ENCODE data around the gene RHOF. TPM values are rescaled to one million over a fixed set of nuclear protein-coding genes. Genes with fewer than 3 reads are reported as not detected.

Gene RHOF
- total RNA-seq, 1 donor: 10.9 TPM

DNA sequence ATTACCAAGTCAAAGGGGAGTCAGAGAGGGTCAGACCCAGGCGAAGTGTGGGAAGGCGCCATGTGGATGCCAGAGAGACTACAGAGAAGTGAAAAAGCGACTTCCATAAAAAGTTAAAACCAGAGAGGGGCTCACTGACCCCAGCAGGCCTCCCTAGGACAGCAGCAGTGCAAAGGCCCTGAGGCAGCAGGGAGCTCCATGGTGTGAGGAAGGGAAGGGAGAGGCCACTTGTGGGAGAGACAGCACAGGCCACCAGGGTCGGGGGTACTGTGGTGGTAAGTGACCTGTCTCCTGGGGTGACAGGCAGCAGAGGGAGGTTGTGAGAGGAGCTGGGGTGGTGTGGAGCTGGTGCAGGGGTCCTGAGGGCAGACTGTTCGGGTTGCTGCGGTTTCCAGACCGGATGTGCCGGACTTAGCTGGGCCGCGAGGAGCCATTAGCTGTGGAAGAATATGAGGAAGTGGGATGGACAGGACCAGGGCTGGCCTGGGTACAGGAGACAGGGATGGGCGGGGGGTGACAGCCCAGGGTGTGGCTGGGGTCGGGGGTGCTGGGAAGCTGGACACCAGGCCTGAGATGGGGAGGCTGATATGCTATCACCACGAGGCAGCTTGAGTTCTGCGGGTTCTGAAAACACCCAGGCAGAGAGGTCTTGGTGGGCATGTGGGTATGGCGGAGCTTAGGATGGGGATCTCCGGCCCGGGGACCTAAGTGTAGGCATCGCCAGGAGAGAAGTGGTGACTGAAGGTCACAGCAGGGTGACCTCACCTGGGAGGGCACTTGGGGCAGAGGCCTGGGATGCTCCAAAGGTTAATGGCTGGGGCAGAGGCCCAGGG, 33.0 kb upstream of the RHOF start:
- TF ChIP-seq, protein P1, sequence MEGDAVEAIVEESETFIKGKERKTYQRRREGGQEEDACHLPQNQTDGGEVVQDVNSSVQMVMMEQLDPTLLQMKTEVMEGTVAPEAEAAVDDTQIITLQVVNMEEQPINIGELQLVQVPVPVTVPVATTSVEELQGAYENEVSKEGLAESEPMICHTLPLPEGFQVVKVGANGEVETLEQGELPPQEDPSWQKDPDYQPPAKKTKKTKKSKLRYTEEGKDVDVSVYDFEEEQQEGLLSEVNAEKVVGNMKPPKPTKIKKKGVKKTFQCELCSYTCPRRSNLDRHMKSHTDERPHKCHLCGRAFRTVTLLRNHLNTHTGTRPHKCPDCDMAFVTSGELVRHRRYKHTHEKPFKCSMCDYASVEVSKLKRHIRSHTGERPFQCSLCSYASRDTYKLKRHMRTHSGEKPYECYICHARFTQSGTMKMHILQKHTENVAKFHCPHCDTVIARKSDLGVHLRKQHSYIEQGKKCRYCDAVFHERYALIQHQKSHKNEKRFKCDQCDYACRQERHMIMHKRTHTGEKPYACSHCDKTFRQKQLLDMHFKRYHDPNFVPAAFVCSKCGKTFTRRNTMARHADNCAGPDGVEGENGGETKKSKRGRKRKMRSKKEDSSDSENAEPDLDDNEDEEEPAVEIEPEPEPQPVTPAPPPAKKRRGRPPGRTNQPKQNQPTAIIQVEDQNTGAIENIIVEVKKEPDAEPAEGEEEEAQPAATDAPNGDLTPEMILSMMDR (IDR thresholded peaks at IDR 0.05; ENCODE audit: insufficient read depth, low read length): no peak
- no peak overlapping the region for H3K4me3 ChIP-seq (ENCODE audit: low read depth, low read length)
- DNase-seq (ENCODE audit: low read depth): no peak

DNA sequence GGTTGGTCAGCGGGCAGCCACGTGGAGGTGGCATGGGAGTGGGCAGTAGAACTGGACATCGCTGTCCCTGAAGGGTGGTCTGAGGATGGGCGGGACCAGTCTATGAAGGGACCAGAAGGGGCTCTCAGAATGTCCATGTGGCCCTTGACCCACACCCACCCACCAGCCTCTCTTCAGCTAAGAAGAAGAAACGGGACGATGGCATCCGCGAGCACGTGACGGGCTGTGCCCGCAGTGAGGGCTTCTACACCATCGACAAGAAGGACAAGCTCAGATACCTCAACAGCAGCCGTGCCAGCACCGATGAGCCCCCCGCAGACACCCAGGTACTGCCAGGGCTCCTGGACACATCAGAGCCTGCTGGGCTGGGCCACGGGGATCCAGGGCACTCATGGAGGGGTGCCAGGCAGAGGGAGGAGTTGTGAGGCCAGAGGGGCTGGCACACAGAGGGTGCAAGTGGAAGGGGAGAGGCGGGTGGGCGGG, 31.6 kb upstream of the RHOF start:
- no peak overlapping the region for H3K4me3 ChIP-seq (ENCODE audit: low read depth, low read length)
- TF ChIP-seq, protein P1 (IDR thresholded peaks at IDR 0.05; ENCODE audit: insufficient read depth, low read length): no peak
- DNase-seq (ENCODE audit: low read depth): no peak

DNA sequence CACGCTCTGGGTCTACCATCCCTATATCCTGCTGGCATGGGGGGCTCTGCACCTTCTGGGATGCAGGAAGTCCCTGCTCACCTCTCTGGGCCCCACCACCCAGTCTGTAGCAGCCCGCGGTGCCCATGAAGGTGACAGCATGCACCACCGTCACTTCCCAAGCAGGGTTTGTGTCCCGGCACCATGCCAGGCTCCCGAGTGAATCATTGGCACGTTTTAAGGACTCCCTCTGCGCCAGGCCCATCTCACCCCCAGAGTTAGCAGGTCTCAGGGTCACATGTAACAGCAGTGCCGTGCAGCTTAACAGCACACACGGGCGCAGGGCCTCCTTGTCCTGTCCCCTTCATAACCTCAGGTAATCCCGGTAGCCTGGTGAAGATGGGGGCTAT, 30.2 kb upstream of the RHOF start:
- H3K4me3 ChIP-seq (ENCODE audit: low read depth, low read length): no peak overlapping the region
- TF ChIP-seq, protein P1 (IDR thresholded peaks at IDR 0.05; ENCODE audit: insufficient read depth, low read length): no peak
- DNase-seq (ENCODE audit: low read depth): no peak

DNA sequence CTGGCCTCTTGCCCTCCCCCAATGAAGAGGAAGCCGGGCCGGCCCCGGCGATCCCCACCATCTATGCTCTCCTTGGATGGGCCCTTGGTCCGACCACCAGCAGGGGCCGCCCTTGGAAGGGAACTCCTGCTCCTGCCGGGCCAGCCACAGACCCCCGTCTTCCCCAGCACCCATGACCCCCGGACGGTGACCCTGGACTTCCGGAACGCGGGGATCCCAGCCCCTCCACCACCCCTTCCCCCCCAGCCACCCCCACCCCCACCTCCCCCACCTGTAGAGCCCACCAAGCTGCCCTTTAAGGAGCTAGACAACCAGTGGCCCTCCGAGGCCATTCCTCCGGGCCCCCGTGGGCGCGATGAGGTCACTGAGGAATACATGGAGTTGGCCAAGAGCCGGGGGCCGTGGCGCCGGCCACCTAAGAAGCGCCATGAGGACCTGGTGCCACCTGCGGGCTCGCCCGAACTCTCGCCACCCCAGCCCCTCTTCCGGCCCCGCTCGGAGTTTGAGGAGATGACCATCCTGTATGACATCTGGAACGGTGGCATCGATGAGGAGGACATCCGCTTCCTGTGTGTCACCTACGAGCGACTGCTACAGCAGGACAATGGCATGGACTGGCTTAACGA, 29.7 kb upstream of the RHOF start:
- TF ChIP-seq, protein P1 (IDR thresholded peaks at IDR 0.05; ENCODE audit: insufficient read depth, low read length): peak; percentile 15
- H3K4me3 ChIP-seq (ENCODE audit: low read depth, low read length): no peak overlapping the region
- no peak for DNase-seq (ENCODE audit: low read depth)

DNA sequence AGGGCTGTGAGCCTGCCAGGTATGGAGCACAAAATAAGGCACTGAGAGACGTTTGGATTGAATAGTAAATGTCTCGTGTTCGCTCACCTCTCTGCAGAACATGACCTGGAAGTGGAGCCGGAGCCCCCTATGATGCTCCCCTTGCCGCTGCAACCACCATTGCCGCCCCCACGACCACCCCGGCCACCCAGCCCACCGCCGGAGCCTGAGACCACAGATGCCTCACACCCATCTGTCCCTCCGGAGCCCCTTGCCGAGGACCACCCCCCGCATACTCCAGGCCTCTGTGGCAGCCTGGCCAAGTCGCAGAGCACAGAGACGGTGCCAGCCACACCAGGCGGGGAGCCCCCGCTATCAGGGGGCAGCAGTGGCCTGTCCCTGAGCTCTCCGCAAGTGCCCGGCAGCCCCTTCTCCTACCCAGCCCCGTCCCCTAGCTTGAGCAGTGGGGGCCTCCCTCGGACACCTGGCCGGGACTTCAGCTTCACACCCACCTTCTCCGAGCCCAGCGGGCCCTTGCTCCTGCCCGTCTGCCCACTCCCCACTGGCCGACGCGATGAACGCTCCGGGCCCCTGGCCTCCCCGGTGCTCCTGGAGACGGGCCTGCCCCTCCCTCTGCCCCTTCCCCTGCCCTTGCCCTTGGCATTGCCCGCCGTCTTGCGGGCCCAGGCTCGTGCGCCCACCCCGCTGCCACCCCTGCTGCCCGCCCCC, 29.1 kb upstream of the RHOF start:
- TF ChIP-seq, protein P1 (IDR thresholded peaks at IDR 0.05; ENCODE audit: insufficient read depth, low read length): no peak
- H3K4me3 ChIP-seq (ENCODE audit: low read depth, low read length): no peak overlapping the region
- no peak for DNase-seq (ENCODE audit: low read depth)

DNA sequence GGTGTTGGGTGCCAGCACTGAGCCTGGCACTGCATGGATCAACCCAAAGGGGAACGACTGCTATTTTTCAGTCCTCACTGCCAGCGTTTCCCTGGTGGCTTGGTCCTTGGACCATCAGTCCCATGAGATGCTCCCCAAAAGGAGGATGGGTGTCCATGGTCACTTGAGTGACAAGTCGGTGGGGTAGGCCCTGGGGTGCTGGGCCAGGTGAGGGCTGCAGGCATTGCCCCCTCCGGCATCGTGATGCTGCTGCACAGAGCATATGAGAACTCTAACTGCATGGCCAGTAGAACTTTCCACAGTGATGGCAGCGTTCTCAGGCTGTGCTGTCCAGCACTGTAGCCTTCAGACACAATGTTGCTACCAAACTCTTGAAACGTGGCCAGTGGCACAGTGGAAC, 26.6 kb upstream of the RHOF start:
- H3K4me3 ChIP-seq (ENCODE audit: low read depth, low read length): no peak overlapping the region
- TF ChIP-seq, protein P1 (IDR thresholded peaks at IDR 0.05; ENCODE audit: insufficient read depth, low read length): no peak
- no peak for DNase-seq (ENCODE audit: low read depth)

All from fibroblast of the aortic adventitia (primary cell).